ENCODE measurements around the gene VDAC1.

- TF ChIP-seq CTCF (conservative IDR thresholded peaks at IDR 0.05 in 1 of 2, IDR thresholded peaks at IDR 0.05 in 1 of 2; ENCODE audit: low read depth in 1 of 2, low read length in 2 of 2) (no peak), EZH2 (IDR thresholded peaks at IDR 0.05; ENCODE audit: low read length, missing control alignments) (no peak)
Measured at GRCh38 chr5:134005417-134006061, 764 bp upstream of the VDAC1 start.

All from fibroblast of lung (primary cell).